OCI-LY3 (cell line): ENCODE measurements around the gene CHST12.

Source experiments
- EZH2phosphoT487 ChIP-seq: fragments of 200-600 bp; shearing (Covaris generic); IDR thresholded peaks from 2 replicates; pipeline ENCODE4 v1.6.1; 2018; ENCODE audit warnings: antibody characterized with exemption, mixed run types, low read depth
- TF ChIP-seq, protein P1 (sequence below): fragments of 200-600, 300-600 bp; sonication (generic); IDR thresholded peaks from 2 replicates; pipeline ENCODE4 v1.5.1; 2014; ENCODE audit warnings: antibody characterized with exemption, low read length, low read depth

- TF ChIP-seq, protein P1, sequence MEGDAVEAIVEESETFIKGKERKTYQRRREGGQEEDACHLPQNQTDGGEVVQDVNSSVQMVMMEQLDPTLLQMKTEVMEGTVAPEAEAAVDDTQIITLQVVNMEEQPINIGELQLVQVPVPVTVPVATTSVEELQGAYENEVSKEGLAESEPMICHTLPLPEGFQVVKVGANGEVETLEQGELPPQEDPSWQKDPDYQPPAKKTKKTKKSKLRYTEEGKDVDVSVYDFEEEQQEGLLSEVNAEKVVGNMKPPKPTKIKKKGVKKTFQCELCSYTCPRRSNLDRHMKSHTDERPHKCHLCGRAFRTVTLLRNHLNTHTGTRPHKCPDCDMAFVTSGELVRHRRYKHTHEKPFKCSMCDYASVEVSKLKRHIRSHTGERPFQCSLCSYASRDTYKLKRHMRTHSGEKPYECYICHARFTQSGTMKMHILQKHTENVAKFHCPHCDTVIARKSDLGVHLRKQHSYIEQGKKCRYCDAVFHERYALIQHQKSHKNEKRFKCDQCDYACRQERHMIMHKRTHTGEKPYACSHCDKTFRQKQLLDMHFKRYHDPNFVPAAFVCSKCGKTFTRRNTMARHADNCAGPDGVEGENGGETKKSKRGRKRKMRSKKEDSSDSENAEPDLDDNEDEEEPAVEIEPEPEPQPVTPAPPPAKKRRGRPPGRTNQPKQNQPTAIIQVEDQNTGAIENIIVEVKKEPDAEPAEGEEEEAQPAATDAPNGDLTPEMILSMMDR: no peak
- TF ChIP-seq EZH2phosphoT487: no peak
Observed at GRCh38 chr7:2492038-2492437, 88.6 kb downstream of the CHST12 start.
